SK-N-SH (cell line): ENCODE data around the gene BTBD7. TPM values are rescaled to one million over a fixed set of nuclear protein-coding genes. Genes with fewer than 3 reads are reported as not detected.

Source experiments
- CTCF ChIA-PET: fragments of 300-600, 350-600 bp; formaldehyde crosslinking; extraction: SDS; loops from one replicate; lab custom pipeline; 2021; lab: Yijun Ruan, JAX
- POLR2A ChIA-PET: fragments of 350-600 bp; sonication (Branson Sonifier 250); formaldehyde crosslinking; extraction: SDS; loops from one replicate; lab custom pipeline; 2020; ENCODE audit warnings: antibody characterized with exemption, inconsistent platforms; lab: Yijun Ruan, JAX
- DNase-seq: peaks from one replicate; pipeline ENCODE4 v3.0.0; 2012
- H2AFZ ChIP-seq: fragments of 200-600 bp; sonication (generic); 2 replicates; pipeline ENCODE4 v1.8.1; 2016; ENCODE audit warnings: antibody characterized with exemption, mild to moderate bottlenecking, low read depth
- H3F3A ChIP-seq: fragments of 200-600 bp; sonication (generic); replicated peaks from 2 replicates; pipeline ENCODE3; 2016; ENCODE audit warnings: antibody characterized with exemption, mild to moderate bottlenecking; ENCODE audit not compliant: insufficient read depth
- H3K27ac ChIP-seq, 2 experiments: fragments of 200-500 bp in 1 of 2; fragments of 200-600 bp in 1 of 2; sonication (Bioruptor generic) in 1 of 2; sonication (generic), shearing (Covaris generic) in 1 of 2; 2 replicates each; pipeline versions ENCODE4 v1.5.1 to v1.6.1; 2014 to 2016; ENCODE audit warnings: low read depth in 2 of 2, inconsistent platforms in 1 of 2, low read length in 1 of 2, mild to moderate bottlenecking in 1 of 2, mixed read lengths in 1 of 2
- H3K27me3 ChIP-seq: fragments of 200-600 bp; sonication (generic), shearing (Covaris generic); 2 replicates; pipeline ENCODE4 v1.6.1; 2016; ENCODE audit warnings: mixed run types; ENCODE audit not compliant: insufficient read depth
- H3K36me3 ChIP-seq, 2 experiments: fragments of 200-500 bp in 1 of 2; fragments of 200-600 bp in 1 of 2; sonication (Bioruptor generic) in 1 of 2; sonication (generic) in 1 of 2; replicated peaks in 1 of 2; 2 replicates each; pipeline versions ENCODE3 to v1.5.1; 2014 to 2016; ENCODE audit warnings: low read length in 1 of 2, mild to moderate bottlenecking in 1 of 2; ENCODE audit not compliant: insufficient read depth in 2 of 2, control insufficient read depth in 1 of 2
- H3K4me1 ChIP-seq, 2 experiments: fragments of 200-500 bp in 1 of 2; fragments of 200-600 bp in 1 of 2; sonication (Bioruptor generic) in 1 of 2; sonication (generic), shearing (Covaris generic) in 1 of 2; 2 replicates each; pipeline versions ENCODE4 v1.5.1 to v1.6.1; 2014 to 2016; ENCODE audit warnings: low read depth in 1 of 2, low read length in 1 of 2, mixed run types in 1 of 2; ENCODE audit not compliant: insufficient read depth in 2 of 2, control insufficient read depth in 1 of 2
- H3K4me2 ChIP-seq: fragments of 200-600 bp; sonication (generic), shearing (Covaris generic); 2 replicates; pipeline ENCODE4 v1.6.1; 2017; ENCODE audit warnings: mixed run types
- H3K4me3 ChIP-seq, 2 experiments: fragments of 200-500 bp in 1 of 2; fragments of 200-600 bp in 1 of 2; sonication (Bioruptor generic) in 1 of 2; sonication (generic), shearing (Covaris generic) in 1 of 2; 2 replicates each; pipeline versions ENCODE4 v1.5.1 to v1.8.1; 2014 to 2016; ENCODE audit warnings: low read depth in 2 of 2, inconsistent platforms in 1 of 2, low read length in 1 of 2, mild to moderate bottlenecking in 1 of 2, mixed read lengths in 1 of 2, moderate library complexity in 1 of 2
- H3K79me2 ChIP-seq: fragments of 200-600 bp; sonication (generic); 2 replicates; pipeline ENCODE4 v1.8.1; 2017; ENCODE audit warnings: mild to moderate bottlenecking; ENCODE audit not compliant: insufficient read depth
- H3K9ac ChIP-seq: fragments of 200-600 bp; sonication (generic); 2 replicates; pipeline ENCODE4 v1.6.1; 2017; ENCODE audit warnings: mixed run types
- H3K9me2 ChIP-seq: fragments of 200-600 bp; sonication (generic); 2 replicates; pipeline ENCODE4 v1.6.1; 2017; ENCODE audit warnings: mixed run types
- H3K9me3 ChIP-seq: fragments of 200-600 bp; sonication (generic); 2 replicates; pipeline ENCODE4 v1.6.1; 2017; ENCODE audit warnings: mixed run types, mild to moderate bottlenecking, moderate library complexity
- H4K20me1 ChIP-seq: fragments of 200-600 bp; sonication (generic); 2 replicates; pipeline ENCODE4 v1.6.1; 2017; ENCODE audit warnings: mild to moderate bottlenecking, mixed run types; ENCODE audit not compliant: insufficient read depth
- CHD2 ChIP-seq: fragments of 150-350 bp; IDR thresholded peaks from 2 replicates; pipeline ENCODE4 v1.6.1; 2018; ENCODE audit warnings: low read length; ENCODE audit not compliant: partially characterized antibody
- ELF1 ChIP-seq: IDR thresholded peaks from 2 replicates; pipeline ENCODE4 v1.4.0; 2012
- EZH2phosphoT487 ChIP-seq: fragments of 200-600 bp; sonication (generic); IDR thresholded peaks from 2 replicates; pipeline ENCODE4 v1.6.1; 2017; ENCODE audit warnings: low read depth, mixed run types, mild to moderate bottlenecking, antibody characterized with exemption, moderate library complexity, borderline replicate concordance
- FOSL2 ChIP-seq: IDR thresholded peaks from 2 replicates; pipeline ENCODE4 v1.4.0; 2012; ENCODE audit warnings: low read depth, mild to moderate bottlenecking, moderate library complexity, borderline replicate concordance
- FOXJ3 ChIP-seq: sonication (generic); formaldehyde crosslinking; IDR thresholded peaks from 2 replicates; pipeline ENCODE4 v1.5.1; 2020; ENCODE audit warnings: mild to moderate bottlenecking, missing genetic modification reagents
- GATA2 ChIP-seq: sonication (generic); formaldehyde crosslinking; IDR thresholded peaks from 2 replicates; pipeline ENCODE4 v1.5.0; 2020; ENCODE audit warnings: mild to moderate bottlenecking, missing genetic modification reagents
- MXI1 ChIP-seq: IDR thresholded peaks from 2 replicates; pipeline ENCODE4 v1.6.1; 2012; ENCODE audit warnings: mild to moderate bottlenecking, low read depth, low read length, improper control_type of control experiment
- NFIC ChIP-seq: IDR thresholded peaks from 2 replicates; pipeline ENCODE4 v1.4.0; 2012; ENCODE audit warnings: borderline replicate concordance
- NRF1 ChIP-seq: IDR thresholded peaks from 2 replicates; pipeline ENCODE4 v1.6.1; 2012; ENCODE audit warnings: low read depth, mild to moderate bottlenecking, low read length
- POLR2AphosphoS5 ChIP-seq: IDR thresholded peaks from 2 replicates; pipeline ENCODE4 v1.6.1; 2012; ENCODE audit warnings: low read depth, low read length
- RCOR1 ChIP-seq: fragments of 150-350 bp; IDR thresholded peaks from 2 replicates; pipeline ENCODE4 v1.6.1; 2017; ENCODE audit warnings: antibody characterized with exemption, low read length
- RFX5 ChIP-seq: IDR thresholded peaks from 2 replicates; pipeline ENCODE4 v1.6.1; 2012; ENCODE audit warnings: mild to moderate bottlenecking, improper control_type of control experiment, low read length
- RXRA ChIP-seq: IDR thresholded peaks from 2 replicates; pipeline ENCODE4 v1.4.0; 2012; ENCODE audit warnings: low read depth, mild to moderate bottlenecking, borderline replicate concordance
- YY1 ChIP-seq: IDR thresholded peaks from 2 replicates; pipeline ENCODE4 v1.4.0; 2012; ENCODE audit warnings: low read depth, mild to moderate bottlenecking
- whole genome bisulfite sequencing: methylation state at CpG from one replicate; pipeline ENCODE4 v1.1.6; 2017; ENCODE audit warnings: low lambda C conversion rate; 5-methylcytosine and 5-hydroxymethylcytosine counted together
- polyA plus RNA-seq, 3 experiments: library from polyadenylated mRNA; depleted of rRNA; stranded (reverse); fragments of >200 nt; gene quantifications; 2 replicates each; pipeline ENCODE4 v1.2.3, GENCODE V29; 2012
- TF ChIP-seq, protein P1 (sequence below): IDR thresholded peaks from 2 replicates; pipeline ENCODE4 v1.4.0; 2012; ENCODE audit warnings: low read depth
- TF ChIP-seq, protein P2 (sequence below): fragments of 150-350 bp; IDR thresholded peaks from 2 replicates; pipeline ENCODE4 v1.6.1; 2016; ENCODE audit warnings: mild to moderate bottlenecking, low read depth, low read length
- TF ChIP-seq, protein P3 (sequence below): IDR thresholded peaks from 2 replicates; pipeline ENCODE4 v1.4.0; 2012; ENCODE audit warnings: low read depth, borderline replicate concordance
- TF ChIP-seq, protein P4 (sequence below): IDR thresholded peaks from 2 replicates; pipeline ENCODE4 v1.6.1; 2012; ENCODE audit warnings: mild to moderate bottlenecking, low read depth, low read length, moderate library complexity

The BTBD7 gene
- polyA plus RNA-seq, 1 of the 3 experiments (the other 2 are of a cell fraction) = 8.6 TPM

DNA sequence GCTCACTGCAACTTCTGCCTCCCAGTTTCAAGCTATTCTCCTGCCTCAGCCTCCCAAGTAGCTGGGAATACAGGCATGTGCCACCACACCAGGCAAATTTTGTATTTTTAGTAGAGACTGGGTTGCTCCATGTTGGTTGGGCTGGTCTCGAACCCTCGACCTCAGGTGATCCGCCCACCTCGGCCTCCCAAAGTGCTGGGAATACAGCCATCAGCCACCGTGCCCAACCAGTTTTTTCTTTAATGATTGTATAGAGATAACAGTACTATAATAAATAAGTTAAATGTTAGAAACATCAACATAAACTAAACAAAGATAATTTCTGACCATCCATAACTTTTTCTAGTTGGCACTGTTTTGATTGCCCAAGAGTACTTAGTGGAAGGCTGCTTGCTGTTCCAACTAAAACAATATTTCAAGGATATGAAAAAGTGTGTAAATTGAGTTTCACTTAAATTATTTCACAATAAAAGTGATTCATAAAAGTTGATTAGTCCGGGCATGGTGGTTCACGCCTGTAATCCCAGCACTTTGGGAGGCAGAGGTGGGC lies 131.6 kb downstream of the BTBD7 start (continued):
- TF ChIP-seq, protein P1, sequence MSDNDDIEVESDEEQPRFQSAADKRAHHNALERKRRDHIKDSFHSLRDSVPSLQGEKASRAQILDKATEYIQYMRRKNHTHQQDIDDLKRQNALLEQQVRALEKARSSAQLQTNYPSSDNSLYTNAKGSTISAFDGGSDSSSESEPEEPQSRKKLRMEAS = no peak
- TF ChIP-seq GATA2 (CRISPR knock-in tag) = no peak
- TF ChIP-seq, protein P2, sequence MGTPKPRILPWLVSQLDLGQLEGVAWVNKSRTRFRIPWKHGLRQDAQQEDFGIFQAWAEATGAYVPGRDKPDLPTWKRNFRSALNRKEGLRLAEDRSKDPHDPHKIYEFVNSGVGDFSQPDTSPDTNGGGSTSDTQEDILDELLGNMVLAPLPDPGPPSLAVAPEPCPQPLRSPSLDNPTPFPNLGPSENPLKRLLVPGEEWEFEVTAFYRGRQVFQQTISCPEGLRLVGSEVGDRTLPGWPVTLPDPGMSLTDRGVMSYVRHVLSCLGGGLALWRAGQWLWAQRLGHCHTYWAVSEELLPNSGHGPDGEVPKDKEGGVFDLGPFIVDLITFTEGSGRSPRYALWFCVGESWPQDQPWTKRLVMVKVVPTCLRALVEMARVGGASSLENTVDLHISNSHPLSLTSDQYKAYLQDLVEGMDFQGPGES = no peak

DNA sequence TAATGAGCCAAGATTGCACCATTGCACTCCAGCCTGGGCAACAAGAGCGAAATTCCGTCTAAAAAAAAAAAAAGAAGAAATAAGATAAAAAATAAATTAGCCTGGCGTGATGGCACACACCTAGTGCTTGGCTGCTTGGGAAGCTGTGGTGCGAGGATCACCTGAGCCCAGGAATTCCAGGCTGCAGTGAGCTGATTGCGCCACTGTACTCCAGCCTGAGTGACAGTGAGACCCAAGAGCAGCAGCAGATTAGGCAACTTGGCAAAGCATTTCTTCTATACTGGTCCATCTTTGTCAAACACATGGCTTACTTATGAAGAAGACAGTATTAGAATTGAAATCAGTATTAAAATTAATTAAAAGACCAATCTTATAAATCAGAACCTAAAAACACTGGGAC lies 132.3 kb downstream of the BTBD7 start:
- peaks cover 28% of the 10 kb centered on the region for H3K79me2 ChIP-seq
- CTCF ChIA-PET = no interaction called here
- no peaks in the 10 kb centered on the region for H4K20me1 ChIP-seq
- TF ChIP-seq ELF1 = no peak
- no peak for TF ChIP-seq FOXJ3 (CRISPR knock-in tag)
- TF ChIP-seq, protein P3, sequence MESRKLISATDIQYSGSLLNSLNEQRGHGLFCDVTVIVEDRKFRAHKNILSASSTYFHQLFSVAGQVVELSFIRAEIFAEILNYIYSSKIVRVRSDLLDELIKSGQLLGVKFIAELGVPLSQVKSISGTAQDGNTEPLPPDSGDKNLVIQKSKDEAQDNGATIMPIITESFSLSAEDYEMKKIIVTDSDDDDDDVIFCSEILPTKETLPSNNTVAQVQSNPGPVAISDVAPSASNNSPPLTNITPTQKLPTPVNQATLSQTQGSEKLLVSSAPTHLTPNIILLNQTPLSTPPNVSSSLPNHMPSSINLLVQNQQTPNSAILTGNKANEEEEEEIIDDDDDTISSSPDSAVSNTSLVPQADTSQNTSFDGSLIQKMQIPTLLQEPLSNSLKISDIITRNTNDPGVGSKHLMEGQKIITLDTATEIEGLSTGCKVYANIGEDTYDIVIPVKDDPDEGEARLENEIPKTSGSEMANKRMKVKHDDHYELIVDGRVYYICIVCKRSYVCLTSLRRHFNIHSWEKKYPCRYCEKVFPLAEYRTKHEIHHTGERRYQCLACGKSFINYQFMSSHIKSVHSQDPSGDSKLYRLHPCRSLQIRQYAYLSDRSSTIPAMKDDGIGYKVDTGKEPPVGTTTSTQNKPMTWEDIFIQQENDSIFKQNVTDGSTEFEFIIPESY = no peak
- no peak for TF ChIP-seq GATA2 (CRISPR knock-in tag)
- no peak for TF ChIP-seq POLR2AphosphoS5
- no peak for TF ChIP-seq RXRA
- no peak for TF ChIP-seq RCOR1
- no peaks in the 10 kb centered on the region for H3K9me2 ChIP-seq
- 96% methylated on average over 5 of the region's 5 CpGs for WGBS
- POLR2A ChIA-PET = no interaction called here
- no peak overlapping the region for H3K9ac ChIP-seq
- H3K9me3 ChIP-seq = no peaks in the 10 kb centered on the region
- H3K27ac ChIP-seq = no peak overlapping the region
- H2AFZ ChIP-seq = no peak overlapping the region
- H3K27me3 ChIP-seq = no peaks in the 10 kb centered on the region
- H3K4me2 ChIP-seq = no peak overlapping the region
- peaks cover 2 to 9% of the 10 kb centered on the region in 2 experiments for H3K36me3 ChIP-seq
- no peaks in the 10 kb centered on the region for H3K4me1 ChIP-seq
- no peak overlapping the region for H3K4me3 ChIP-seq
- no peak for DNase-seq
- peaks cover 11% of the 10 kb centered on the region for H3F3A ChIP-seq

DNA sequence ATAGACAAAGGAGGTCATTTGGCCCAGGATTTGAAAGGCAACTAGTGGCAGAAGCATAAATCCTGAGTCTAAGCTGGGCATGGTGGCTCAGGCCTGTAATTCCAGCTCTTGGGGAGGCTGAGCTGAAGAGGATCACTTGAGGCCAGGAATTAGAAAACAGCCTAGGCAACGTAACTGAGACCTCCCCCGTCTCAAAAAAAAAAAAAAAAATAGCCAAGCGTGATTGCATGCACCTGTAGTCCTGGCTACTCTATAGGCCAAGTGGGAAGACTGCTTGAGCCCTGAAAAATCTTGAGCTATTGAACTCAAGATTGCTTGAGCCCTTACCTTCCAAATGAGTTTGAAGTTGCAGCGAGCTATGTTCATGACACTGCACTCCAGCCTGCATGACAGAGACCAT lies 133.8 kb downstream of the BTBD7 start:
- Histone ChIP-seq H3K4me3 (no peak overlapping the region), H2AFZ (no peak overlapping the region), H3K4me2 (no peak overlapping the region), H3K9me2 (no peaks in the 10 kb centered on the region), H3K9me3 (no peaks in the 10 kb centered on the region), H3F3A (peaks cover 11% of the 10 kb centered on the region), H3K79me2 (peaks cover 12% of the 10 kb centered on the region), H3K27ac (no peak overlapping the region), H3K36me3 (peaks cover 2 to 9% of the 10 kb centered on the region in 2 experiments), H3K9ac (no peak overlapping the region), H3K4me1 (no peaks in the 10 kb centered on the region), H4K20me1 (no peaks in the 10 kb centered on the region), H3K27me3 (no peaks in the 10 kb centered on the region)
- ChIA-PET POLR2A (no interaction called here), CTCF (interaction anchor here (1.4 kb wide), 1 partner anchor 23 kb away, joined by 3 read pairs; no protein-coding TSS in a partner anchor)
- WGBS = 97% methylated on average over 4 of the region's 4 CpGs
- no peak for DNase-seq
- TF ChIP-seq NRF1 = no peak
- no peak for TF ChIP-seq ELF1
- TF ChIP-seq RFX5 = no peak
- no peak for TF ChIP-seq GATA2 (CRISPR knock-in tag)
- no peak for TF ChIP-seq EZH2phosphoT487
- no peak for TF ChIP-seq MXI1
- TF ChIP-seq CHD2 = no peak
- TF ChIP-seq, protein P4, sequence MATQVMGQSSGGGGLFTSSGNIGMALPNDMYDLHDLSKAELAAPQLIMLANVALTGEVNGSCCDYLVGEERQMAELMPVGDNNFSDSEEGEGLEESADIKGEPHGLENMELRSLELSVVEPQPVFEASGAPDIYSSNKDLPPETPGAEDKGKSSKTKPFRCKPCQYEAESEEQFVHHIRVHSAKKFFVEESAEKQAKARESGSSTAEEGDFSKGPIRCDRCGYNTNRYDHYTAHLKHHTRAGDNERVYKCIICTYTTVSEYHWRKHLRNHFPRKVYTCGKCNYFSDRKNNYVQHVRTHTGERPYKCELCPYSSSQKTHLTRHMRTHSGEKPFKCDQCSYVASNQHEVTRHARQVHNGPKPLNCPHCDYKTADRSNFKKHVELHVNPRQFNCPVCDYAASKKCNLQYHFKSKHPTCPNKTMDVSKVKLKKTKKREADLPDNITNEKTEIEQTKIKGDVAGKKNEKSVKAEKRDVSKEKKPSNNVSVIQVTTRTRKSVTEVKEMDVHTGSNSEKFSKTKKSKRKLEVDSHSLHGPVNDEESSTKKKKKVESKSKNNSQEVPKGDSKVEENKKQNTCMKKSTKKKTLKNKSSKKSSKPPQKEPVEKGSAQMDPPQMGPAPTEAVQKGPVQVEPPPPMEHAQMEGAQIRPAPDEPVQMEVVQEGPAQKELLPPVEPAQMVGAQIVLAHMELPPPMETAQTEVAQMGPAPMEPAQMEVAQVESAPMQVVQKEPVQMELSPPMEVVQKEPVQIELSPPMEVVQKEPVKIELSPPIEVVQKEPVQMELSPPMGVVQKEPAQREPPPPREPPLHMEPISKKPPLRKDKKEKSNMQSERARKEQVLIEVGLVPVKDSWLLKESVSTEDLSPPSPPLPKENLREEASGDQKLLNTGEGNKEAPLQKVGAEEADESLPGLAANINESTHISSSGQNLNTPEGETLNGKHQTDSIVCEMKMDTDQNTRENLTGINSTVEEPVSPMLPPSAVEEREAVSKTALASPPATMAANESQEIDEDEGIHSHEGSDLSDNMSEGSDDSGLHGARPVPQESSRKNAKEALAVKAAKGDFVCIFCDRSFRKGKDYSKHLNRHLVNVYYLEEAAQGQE = no peak
- no peak for TF ChIP-seq NFIC
- TF ChIP-seq FOSL2 = no peak
- TF ChIP-seq YY1 = no peak
- TF ChIP-seq POLR2AphosphoS5 = no peak
